RWPE2 (cell line): Measurements from ENCODE around the gene C1QTNF1.

ENCODE experiments used
- ATAC-seq: fragments of 200-7000 bp; cut with Tn5 transposase; 3 replicates; pipeline ENCODE4 v1.9.1; 2021; ENCODE audit warnings: low read depth
- DNase-seq: peaks from one replicate; pipeline ENCODE4 v3.0.0-alpha.2; 2020; ENCODE audit warnings: low spot score
- H3K27ac ChIP-seq: fragments of 450-650 bp; 2 replicates; pipeline ENCODE4 v1.5.1; 2017; ENCODE audit warnings: mild to moderate bottlenecking; ENCODE audit not compliant: poor library complexity, severe bottlenecking
- H3K27me3 ChIP-seq: fragments of 250-450 bp; sonication (Bioruptor Pico); 2 replicates; pipeline ENCODE4 v1.5.1; 2021; ENCODE audit warnings: mild to moderate bottlenecking, moderate library complexity; ENCODE audit not compliant: insufficient read depth, poor library complexity, severe bottlenecking
- H3K36me3 ChIP-seq: fragments of 250-450 bp; sonication (Bioruptor Pico); 2 replicates; pipeline ENCODE4 v1.5.1; 2020; ENCODE audit warnings: low read depth, mild to moderate bottlenecking, moderate library complexity
- H3K4me1 ChIP-seq: fragments of 250-450 bp; sonication (Bioruptor Pico); 2 replicates; pipeline ENCODE4 v1.5.1; 2021; ENCODE audit warnings: mild to moderate bottlenecking, moderate library complexity; ENCODE audit not compliant: insufficient read depth, poor library complexity, severe bottlenecking
- H3K4me3 ChIP-seq: fragments of 250-450 bp; sonication (Bioruptor Pico); 2 replicates; pipeline ENCODE4 v1.5.1; 2021; ENCODE audit warnings: mild to moderate bottlenecking, moderate library complexity; ENCODE audit not compliant: severe bottlenecking
- H3K9me3 ChIP-seq: fragments of 250-450 bp; sonication (Bioruptor Pico); 2 replicates; pipeline ENCODE4 v1.5.1; 2021; ENCODE audit warnings: mild to moderate bottlenecking, moderate library complexity; ENCODE audit not compliant: severe bottlenecking
- TF ChIP-seq, protein P1 (sequence below): fragments of 450-650 bp; IDR thresholded peaks from one replicate; pipeline ENCODE4 v1.5.1; 2017; ENCODE audit warnings: mild to moderate bottlenecking, moderate library complexity; ENCODE audit not compliant: poor library complexity, severe bottlenecking

The C1QTNF1 gene

DNA sequence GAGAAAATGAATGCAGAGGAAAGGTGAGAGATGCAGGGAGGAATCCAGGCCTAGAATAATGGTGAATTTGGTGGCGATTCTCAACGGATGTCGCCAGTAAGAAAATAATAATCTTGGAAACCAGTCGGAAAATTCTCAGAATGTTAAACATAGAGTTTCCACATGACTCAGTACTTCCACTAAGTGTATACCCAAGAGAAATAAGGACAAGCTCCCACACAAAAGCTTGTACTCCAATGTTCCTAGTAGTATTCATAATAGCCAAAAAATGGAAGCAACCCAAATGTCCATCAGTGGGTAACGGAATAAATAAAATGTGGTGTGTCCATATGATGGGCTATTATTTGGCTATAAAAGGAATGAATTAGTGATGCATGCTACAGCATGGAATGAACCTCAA, 31.2 kb downstream of the C1QTNF1 start:
- no peak overlapping the region for H3K27ac ChIP-seq
- no peaks in the 10 kb centered on the region for H3K9me3 ChIP-seq
- H3K4me3 ChIP-seq: no peak overlapping the region
- ATAC-seq (no peak), DNase-seq (no peak)
- H3K27me3 ChIP-seq: no peaks in the 10 kb centered on the region
- TF ChIP-seq, protein P1, sequence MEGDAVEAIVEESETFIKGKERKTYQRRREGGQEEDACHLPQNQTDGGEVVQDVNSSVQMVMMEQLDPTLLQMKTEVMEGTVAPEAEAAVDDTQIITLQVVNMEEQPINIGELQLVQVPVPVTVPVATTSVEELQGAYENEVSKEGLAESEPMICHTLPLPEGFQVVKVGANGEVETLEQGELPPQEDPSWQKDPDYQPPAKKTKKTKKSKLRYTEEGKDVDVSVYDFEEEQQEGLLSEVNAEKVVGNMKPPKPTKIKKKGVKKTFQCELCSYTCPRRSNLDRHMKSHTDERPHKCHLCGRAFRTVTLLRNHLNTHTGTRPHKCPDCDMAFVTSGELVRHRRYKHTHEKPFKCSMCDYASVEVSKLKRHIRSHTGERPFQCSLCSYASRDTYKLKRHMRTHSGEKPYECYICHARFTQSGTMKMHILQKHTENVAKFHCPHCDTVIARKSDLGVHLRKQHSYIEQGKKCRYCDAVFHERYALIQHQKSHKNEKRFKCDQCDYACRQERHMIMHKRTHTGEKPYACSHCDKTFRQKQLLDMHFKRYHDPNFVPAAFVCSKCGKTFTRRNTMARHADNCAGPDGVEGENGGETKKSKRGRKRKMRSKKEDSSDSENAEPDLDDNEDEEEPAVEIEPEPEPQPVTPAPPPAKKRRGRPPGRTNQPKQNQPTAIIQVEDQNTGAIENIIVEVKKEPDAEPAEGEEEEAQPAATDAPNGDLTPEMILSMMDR: no peak
- no peaks in the 10 kb centered on the region for H3K4me1 ChIP-seq
- no peaks in the 10 kb centered on the region for H3K36me3 ChIP-seq

DNA sequence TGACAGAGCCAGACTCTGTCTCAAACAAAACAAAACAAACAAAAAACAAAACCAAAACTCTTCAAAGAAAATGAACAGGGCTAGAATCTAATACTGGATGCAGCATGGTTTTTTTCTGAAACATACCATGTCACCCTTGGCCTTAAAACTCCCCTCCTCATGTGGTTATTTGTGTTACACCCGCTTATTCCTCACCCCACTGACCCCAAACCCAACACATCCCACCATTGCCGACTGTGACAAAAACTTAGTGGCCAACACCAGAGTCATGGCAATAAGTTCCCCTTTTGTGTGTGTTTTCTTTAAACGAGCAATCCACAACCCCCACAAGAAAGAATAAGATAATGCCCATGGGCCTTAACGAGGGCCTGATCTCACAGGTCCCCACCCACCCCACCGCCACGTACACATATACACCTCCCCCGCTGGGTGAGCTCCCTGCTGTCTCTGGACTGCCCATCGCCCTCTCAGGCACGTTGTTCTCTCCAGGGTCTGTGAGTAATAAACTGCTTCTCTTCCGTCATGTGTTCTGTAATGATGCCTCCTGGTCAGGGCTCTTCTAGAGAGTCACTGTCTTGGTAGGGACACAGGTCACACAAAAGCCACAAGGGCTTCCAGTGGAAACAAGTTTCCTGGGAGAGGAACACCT, 33.9 kb downstream of the C1QTNF1 start:
- TF ChIP-seq, protein P1: no peak
- Histone ChIP-seq H3K27me3 (no peaks in the 10 kb centered on the region), H3K4me3 (no peak overlapping the region), H3K4me1 (no peaks in the 10 kb centered on the region), H3K36me3 (no peaks in the 10 kb centered on the region), H3K27ac (no peak overlapping the region), H3K9me3 (no peaks in the 10 kb centered on the region)
- DNase-seq: no peak
- no peak for ATAC-seq

DNA sequence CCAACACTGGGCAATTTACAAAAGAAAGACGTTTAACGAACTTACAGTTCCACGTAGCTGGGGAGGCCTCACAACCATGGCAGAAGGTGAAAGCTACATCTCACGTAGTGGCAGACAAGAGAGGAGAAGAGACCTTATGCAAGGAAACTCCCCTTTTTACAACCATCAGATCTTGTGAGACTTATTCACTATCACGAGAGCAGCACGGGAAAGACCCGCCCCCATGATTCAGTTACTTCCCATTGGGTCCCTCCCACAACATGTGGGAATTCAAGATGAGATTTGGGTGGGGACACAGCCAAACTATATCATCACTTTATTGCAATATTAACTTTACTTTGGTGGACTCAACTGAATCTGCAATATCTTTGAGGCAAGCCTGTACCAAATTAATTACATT, 38.7 kb downstream of the C1QTNF1 start:
- Histone ChIP-seq H3K4me3 (no peak overlapping the region), H3K36me3 (no peaks in the 10 kb centered on the region), H3K27me3 (no peaks in the 10 kb centered on the region), H3K9me3 (no peaks in the 10 kb centered on the region), H3K4me1 (no peaks in the 10 kb centered on the region), H3K27ac (no peak overlapping the region)
- no peak for DNase-seq
- no peak for ATAC-seq
- TF ChIP-seq, protein P1: no peak

DNA sequence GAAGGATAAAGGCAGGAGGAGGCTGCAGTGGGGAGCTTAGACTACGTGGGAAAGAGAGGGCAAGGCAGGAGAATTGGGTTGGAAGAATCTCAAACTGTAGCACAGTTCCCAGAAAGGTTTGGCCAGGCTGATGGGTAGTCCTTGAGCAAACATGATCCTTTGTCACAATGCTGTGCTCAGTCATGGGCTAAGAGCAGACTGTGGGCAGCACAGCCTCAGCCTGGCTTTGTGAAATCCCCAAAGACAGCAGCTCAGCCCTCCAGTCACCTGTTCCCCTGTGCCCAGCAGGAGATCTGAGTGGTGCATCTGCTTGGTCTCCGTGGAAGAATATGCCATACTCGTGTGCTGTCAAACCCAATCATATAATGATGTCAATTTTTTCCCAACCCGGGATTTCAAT, 40.1 kb downstream of the C1QTNF1 start:
- H3K36me3 ChIP-seq: no peaks in the 10 kb centered on the region
- H3K27me3 ChIP-seq: no peaks in the 10 kb centered on the region
- H3K4me1 ChIP-seq: no peaks in the 10 kb centered on the region
- TF ChIP-seq, protein P1: no peak
- H3K4me3 ChIP-seq: no peak overlapping the region
- no peaks in the 10 kb centered on the region for H3K9me3 ChIP-seq
- ATAC-seq (no peak), DNase-seq (no peak)
- no peak overlapping the region for H3K27ac ChIP-seq

DNA sequence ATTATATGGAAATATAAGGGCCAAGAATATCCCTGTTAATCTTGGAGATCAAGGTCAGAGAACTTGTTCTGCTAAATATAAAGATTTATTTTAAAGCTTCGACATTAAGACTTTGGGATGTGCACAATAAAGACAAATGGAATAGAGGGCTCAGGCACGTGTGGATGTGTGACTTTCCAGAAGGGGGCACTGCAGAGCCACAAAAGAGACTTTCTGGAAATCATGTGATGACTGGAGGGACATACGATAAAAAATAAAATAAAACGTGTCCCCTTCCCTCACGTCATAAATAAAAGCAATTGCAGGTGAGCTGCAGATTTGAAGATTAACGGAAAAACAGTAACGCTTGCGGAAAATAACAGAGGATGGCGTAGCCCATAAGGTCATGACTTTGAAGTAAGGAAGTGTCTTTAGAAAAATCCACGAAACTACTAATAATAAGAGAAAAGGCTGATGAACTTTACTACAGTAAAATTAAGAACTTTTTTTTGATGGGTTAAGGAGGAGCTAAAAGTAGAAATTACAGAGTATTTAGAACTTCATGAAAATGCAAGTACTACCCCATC, 41.2 kb downstream of the C1QTNF1 start:
- H3K4me3 ChIP-seq: no peak overlapping the region
- H3K9me3 ChIP-seq: no peaks in the 10 kb centered on the region
- H3K4me1 ChIP-seq: no peaks in the 10 kb centered on the region
- H3K27ac ChIP-seq: no peak overlapping the region
- no peak for DNase-seq
- no peak for ATAC-seq
- no peaks in the 10 kb centered on the region for H3K36me3 ChIP-seq
- TF ChIP-seq, protein P1: peak; percentile 53
- H3K27me3 ChIP-seq: no peaks in the 10 kb centered on the region
